Neuron (in vitro differentiated cells): ENCODE results near the gene SDHB.

ENCODE experiments used
- H2AFZ ChIP-seq: one replicate; pipeline ENCODE4 v1.6.1; 2013; ENCODE audit warnings: low read depth, mild to moderate bottlenecking, inconsistent platforms, low read length, moderate library complexity
- H3K27me3 ChIP-seq: one replicate; pipeline ENCODE4 v1.6.1; 2013; ENCODE audit warnings: low read length; ENCODE audit not compliant: insufficient read depth
- H3K36me3 ChIP-seq: one replicate; pipeline ENCODE4 v1.6.1; 2013; ENCODE audit warnings: low read length; ENCODE audit not compliant: insufficient read depth
- H3K4me1 ChIP-seq: one replicate; pipeline ENCODE4 v1.6.1; 2013; ENCODE audit warnings: low read length; ENCODE audit not compliant: insufficient read depth
- H3K4me3 ChIP-seq: 2 replicates; pipeline ENCODE4 v1.5.1; 2013; ENCODE audit warnings: mild to moderate bottlenecking, low read length, moderate library complexity
- H3K9me3 ChIP-seq: one replicate; pipeline ENCODE4 v1.6.1; 2013; ENCODE audit warnings: low read length

Gene SDHB

DNA sequence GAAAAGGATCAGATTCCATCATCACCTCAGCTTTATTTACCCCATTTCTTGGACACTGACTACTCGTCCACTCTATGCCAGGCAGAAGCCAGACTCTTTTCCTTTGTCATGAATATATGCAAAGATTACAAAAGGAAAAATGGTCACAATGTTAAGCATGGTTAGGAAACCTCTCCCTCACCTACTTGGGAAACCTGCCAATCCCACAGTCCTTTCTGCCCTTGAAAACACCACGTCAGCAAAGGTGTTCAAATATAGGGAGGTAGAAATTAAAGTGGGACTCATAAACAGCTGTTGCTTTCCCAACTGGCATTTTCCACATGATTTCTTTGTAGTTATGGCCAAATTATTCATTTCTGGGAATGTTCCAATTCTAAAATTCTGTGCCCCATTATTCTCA, 25.9 kb downstream of the SDHB start:
- Histone ChIP-seq H3K9me3 (no peaks in the 10 kb centered on the region), H2AFZ (no peak overlapping the region), H3K27me3 (no peaks in the 10 kb centered on the region), H3K4me1 (no peaks in the 10 kb centered on the region), H3K4me3 (no peak overlapping the region), H3K36me3 (peaks cover 71% of the 10 kb centered on the region)

GRCh38 chr1:17027403-17027802, 26.4 kb downstream of the SDHB start:
- H2AFZ ChIP-seq: no peak overlapping the region
- no peaks in the 10 kb centered on the region for H3K27me3 ChIP-seq
- no peaks in the 10 kb centered on the region for H3K4me1 ChIP-seq
- no peaks in the 10 kb centered on the region for H3K9me3 ChIP-seq
- no peak overlapping the region for H3K4me3 ChIP-seq
- peaks cover 71% of the 10 kb centered on the region for H3K36me3 ChIP-seq

- Histone ChIP-seq H3K36me3 (peaks cover 84% of the 10 kb centered on the region), H3K9me3 (no peaks in the 10 kb centered on the region), H3K27me3 (no peaks in the 10 kb centered on the region), H2AFZ (no peak overlapping the region), H3K4me3 (no peak overlapping the region), H3K4me1 (no peaks in the 10 kb centered on the region)
Observed at GRCh38 chr1:17024721-17025120, 29.1 kb downstream of the SDHB start.

DNA sequence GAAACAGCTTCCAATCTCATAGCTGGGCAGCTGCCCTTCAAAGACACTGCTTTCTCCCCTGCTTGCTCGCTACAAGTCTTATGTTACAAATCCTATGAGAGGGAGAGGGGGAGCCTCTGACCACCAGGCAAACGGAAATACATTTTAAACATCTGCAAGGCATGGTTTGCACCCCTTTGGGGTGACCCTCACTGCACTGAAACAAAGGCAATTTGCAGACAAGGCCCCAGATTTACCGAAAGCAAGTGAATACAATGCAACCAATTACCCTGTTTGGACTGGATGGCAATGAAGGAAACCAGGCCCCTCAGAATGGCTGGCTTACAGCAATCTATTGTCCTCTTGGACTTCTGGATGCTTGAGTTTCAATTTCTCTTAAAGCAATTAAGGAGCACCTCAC, 30.3 kb downstream of the SDHB start:
- Histone ChIP-seq H3K4me1 (no peaks in the 10 kb centered on the region), H3K27me3 (no peaks in the 10 kb centered on the region), H3K9me3 (no peaks in the 10 kb centered on the region), H3K36me3 (peaks cover 91% of the 10 kb centered on the region), H3K4me3 (no peak overlapping the region), H2AFZ (no peak overlapping the region)

GRCh38 chr1:17023102-17023501, 30.7 kb downstream of the SDHB start:
- Histone ChIP-seq H3K36me3 (peaks cover 90% of the 10 kb centered on the region), H3K9me3 (no peaks in the 10 kb centered on the region), H3K27me3 (no peaks in the 10 kb centered on the region), H2AFZ (no peak overlapping the region), H3K4me3 (no peak overlapping the region), H3K4me1 (no peaks in the 10 kb centered on the region)

DNA sequence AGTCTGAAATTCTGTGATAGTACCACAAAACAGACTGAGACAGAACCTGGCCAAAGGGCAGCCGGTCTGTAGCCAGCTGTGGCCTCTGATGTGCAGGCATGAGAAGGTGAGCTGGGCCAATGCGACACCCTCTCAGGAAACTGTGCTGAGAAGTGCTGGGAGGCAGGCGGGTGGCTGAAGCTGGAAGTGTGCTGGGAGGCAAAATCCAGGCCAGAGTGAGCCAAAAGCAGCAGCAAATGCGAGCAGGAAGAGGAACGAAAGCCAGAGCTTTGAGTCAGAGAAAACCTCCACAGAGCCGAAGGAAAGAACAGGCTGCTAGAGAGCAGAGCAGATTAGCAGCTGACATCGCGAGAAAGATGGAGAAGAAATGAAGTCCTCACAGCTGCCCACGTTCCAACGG, 31.9 kb downstream of the SDHB start:
- no peaks in the 10 kb centered on the region for H3K4me1 ChIP-seq
- H3K9me3 ChIP-seq: no peaks in the 10 kb centered on the region
- H2AFZ ChIP-seq: no peak overlapping the region
- H3K27me3 ChIP-seq: no peaks in the 10 kb centered on the region
- no peak overlapping the region for H3K4me3 ChIP-seq
- peaks cover 81% of the 10 kb centered on the region for H3K36me3 ChIP-seq

DNA sequence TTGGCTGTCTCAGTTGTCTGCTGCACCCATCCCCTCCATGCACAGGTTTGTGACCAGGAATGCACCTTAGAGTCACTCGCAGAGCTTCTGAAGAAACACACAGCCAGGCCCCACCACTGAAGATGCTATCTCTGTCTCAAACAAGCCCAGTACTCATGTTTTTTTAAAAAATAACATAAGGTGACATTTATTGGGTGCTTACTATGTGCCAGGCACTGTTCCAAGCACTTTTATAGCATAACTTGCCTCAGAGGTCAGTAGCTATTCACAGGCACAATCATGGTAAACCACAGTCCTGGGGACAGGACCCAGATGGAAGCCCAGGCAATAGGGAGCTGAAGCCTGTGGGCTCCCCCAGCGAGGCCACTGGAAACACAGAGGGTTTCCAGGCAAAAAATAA, 33.3 kb downstream of the SDHB start:
- Histone ChIP-seq H3K4me3 (no peak overlapping the region), H3K27me3 (no peaks in the 10 kb centered on the region), H3K4me1 (peaks cover 8% of the 10 kb centered on the region), H2AFZ (no peak overlapping the region), H3K9me3 (no peaks in the 10 kb centered on the region), H3K36me3 (peaks cover 69% of the 10 kb centered on the region)

GRCh38 chr1:17018849-17019248, 35.0 kb downstream of the SDHB start:
- Histone ChIP-seq H3K27me3 (no peaks in the 10 kb centered on the region), H2AFZ (no peak overlapping the region)

GRCh38 chr1:17017435-17017834, 36.4 kb downstream of the SDHB start:
- peaks cover 13% of the 10 kb centered on the region for H3K4me1 ChIP-seq
- no peaks in the 10 kb centered on the region for H3K27me3 ChIP-seq
- H2AFZ ChIP-seq: no peak overlapping the region
- peaks cover 44% of the 10 kb centered on the region for H3K36me3 ChIP-seq
- H3K9me3 ChIP-seq: no peaks in the 10 kb centered on the region
- no peak overlapping the region for H3K4me3 ChIP-seq

More at GRCh38 chr1:17018849-17019248, 35.0 kb downstream of the SDHB start:
- H3K36me3 ChIP-seq: peaks cover 57% of the 10 kb centered on the region
- H3K4me3 ChIP-seq: no peak overlapping the region
- H3K9me3 ChIP-seq: no peaks in the 10 kb centered on the region
- H3K4me1 ChIP-seq: peaks cover 10% of the 10 kb centered on the region

DNA sequence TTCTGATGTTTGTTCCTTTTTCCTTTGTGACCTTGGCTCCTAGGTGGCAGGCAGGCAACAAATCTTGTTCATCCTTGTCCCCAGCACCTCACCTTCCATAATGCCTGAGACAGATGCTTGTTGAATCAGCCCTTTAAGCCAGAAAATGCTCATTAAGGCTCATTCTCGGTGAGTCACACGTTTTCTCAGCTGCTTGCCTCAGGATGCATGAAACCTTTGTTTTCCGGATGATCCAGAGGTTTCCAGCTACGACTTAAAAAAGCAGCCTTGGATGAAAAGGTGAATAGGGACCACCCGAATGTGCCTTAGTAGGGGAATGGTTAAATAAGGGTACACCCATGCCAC, 37.5 kb downstream of the SDHB start:
- H3K4me1 ChIP-seq: peaks cover 17% of the 10 kb centered on the region
- peaks cover 33% of the 10 kb centered on the region for H3K36me3 ChIP-seq
- no peak overlapping the region for H2AFZ ChIP-seq
- no peak overlapping the region for H3K4me3 ChIP-seq
- no peaks in the 10 kb centered on the region for H3K27me3 ChIP-seq
- H3K9me3 ChIP-seq: no peaks in the 10 kb centered on the region

DNA sequence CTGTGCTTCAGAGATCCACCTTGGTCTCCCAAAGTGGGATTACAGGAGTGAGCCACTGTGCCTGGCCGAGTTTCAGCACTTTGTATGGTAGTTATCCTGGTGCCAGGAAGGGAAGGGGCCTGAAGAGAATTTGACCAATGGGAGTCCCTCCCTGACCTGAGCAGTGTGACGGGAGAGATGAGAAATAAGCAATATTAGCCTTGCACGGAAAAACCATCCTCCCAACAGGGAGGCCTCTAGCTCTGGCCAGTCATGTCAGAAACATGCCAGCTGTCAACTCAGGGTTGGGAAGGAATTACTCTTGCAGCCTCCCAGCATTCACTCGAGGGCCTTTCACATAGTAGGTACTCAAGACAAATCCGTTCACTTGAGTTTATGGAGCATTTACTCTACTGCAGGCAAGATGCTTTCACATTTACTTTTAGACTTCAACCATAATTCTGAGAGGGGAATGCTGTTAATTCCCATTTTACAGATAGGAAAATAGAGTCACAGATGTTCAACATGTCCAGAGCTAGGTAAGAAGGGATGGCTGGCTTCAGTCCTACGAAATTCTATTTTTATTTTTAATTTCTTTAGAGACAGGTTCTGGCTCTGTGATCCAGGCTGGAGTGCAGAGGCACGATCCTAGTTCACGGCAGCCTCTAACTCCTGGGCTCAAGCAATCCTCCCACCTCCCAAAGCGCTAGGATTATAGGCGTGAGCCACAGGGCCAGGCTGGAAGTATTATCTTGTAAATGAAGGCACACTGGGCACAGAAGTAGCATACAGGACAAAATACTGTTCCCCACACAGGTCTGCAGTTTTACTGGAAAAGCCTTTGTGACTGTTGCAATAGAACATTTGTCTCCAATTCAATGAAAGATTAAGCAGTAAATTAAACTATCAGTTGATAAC, 38.9 kb downstream of the SDHB start:
- no peak overlapping the region for H2AFZ ChIP-seq
- peaks cover 19% of the 10 kb centered on the region for H3K36me3 ChIP-seq
- no peaks in the 10 kb centered on the region for H3K9me3 ChIP-seq
- peaks cover 26% of the 10 kb centered on the region for H3K4me1 ChIP-seq
- no peak overlapping the region for H3K4me3 ChIP-seq
- H3K27me3 ChIP-seq: no peaks in the 10 kb centered on the region

DNA sequence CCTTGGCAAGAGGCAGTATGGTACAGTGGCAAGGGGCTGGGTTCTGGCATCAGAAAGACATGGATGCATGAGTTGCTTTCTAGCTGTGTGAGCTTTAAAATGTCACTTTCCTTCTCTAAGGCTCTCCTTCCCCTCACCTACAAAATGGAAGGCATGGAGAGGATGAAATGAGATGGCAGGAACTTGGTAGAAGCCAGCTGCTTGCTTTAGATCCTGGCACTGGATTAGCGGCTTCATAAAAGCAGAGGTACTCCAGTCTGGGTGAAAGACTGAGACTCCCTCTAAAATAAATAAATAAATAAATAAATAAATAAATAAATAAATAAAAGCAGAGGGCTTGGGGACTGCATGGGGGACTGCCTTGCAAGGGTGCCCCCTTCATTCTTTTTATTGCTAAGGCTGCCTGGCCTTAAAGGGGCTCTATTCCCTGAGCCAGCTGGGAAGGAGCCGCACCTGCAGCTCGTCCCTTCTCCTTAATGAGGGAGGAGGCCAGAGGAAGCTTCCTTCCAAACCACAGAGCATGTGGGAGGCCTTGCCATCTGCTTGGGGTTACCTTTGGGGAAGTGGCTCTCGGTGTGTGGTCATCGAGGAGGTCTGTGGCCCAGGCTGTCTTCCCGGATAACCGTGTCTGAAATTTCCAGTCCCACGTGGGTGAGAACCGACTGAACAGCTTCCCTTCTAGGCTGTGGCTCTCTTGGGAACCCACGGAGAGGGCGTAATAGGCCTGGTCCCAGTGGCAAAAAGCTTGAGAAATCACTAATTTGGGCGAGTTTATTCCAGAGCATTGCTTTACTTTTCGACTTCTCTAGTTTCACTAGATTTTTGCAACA, 40.1 kb downstream of the SDHB start:
- Histone ChIP-seq H2AFZ (no peak overlapping the region), H3K9me3 (no peaks in the 10 kb centered on the region), H3K4me3 (no peak overlapping the region), H3K4me1 (peaks cover 26% of the 10 kb centered on the region), H3K36me3 (peaks cover 7% of the 10 kb centered on the region), H3K27me3 (no peaks in the 10 kb centered on the region)

GRCh38 chr1:17012775-17013490, 40.9 kb downstream of the SDHB start:
- Histone ChIP-seq H3K27me3 (no peaks in the 10 kb centered on the region), H3K9me3 (no peaks in the 10 kb centered on the region), H3K4me3 (no peak overlapping the region), H3K4me1 (peaks cover 26% of the 10 kb centered on the region), H2AFZ (peak overlapping the region; percentile 7), H3K36me3 (peaks cover 1% of the 10 kb centered on the region)
